DND-41 (cell line): ENCODE data around the gene PLXDC1.

Source experiments
- ATAC-seq: fragments of 200-7000 bp; cut with Tn5 transposase; 3 replicates; pipeline ENCODE4 v1.9.1; 2021; ENCODE audit warnings: low read depth; ENCODE audit not compliant: insufficient read depth
- DNase-seq: peaks from one replicate; pipeline ENCODE4 v3.0.0-alpha.2; 2020
- H2AFZ ChIP-seq: 2 replicates; pipeline ENCODE4 v1.6.0; 2012; ENCODE audit warnings: low read depth, low read length
- H3K27ac ChIP-seq: 2 replicates; pipeline ENCODE4 v1.5.1; 2012; ENCODE audit warnings: low read length, inconsistent platforms
- H3K27me3 ChIP-seq: fragments of 200-600 bp; sonication (generic); 2 replicates; pipeline ENCODE4 v1.6.0; 2012; ENCODE audit warnings: low read length, mild to moderate bottlenecking, inconsistent platforms; ENCODE audit not compliant: insufficient read depth, poor library complexity
- H3K36me3 ChIP-seq: 2 replicates; pipeline ENCODE4 v1.5.1; 2012; ENCODE audit warnings: low read length, inconsistent platforms; ENCODE audit not compliant: insufficient read depth
- H3K4me1 ChIP-seq: 2 replicates; pipeline ENCODE4 v1.5.1; 2012; ENCODE audit warnings: mild to moderate bottlenecking, low read length; ENCODE audit not compliant: insufficient read depth
- H3K4me2 ChIP-seq: 2 replicates; pipeline ENCODE4 v1.6.0; 2012; ENCODE audit warnings: mild to moderate bottlenecking, moderate library complexity, low read length, inconsistent platforms; ENCODE audit not compliant: insufficient read depth
- H3K4me3 ChIP-seq, 2 experiments: fragments of 200-600 bp in 1 of 2; shearing (Covaris generic) in 1 of 2; 2 replicates each; pipeline ENCODE4 v1.5.1; 2012 to 2016; ENCODE audit warnings: inconsistent platforms in 2 of 2, low read length in 2 of 2, mild to moderate bottlenecking in 2 of 2, low read depth in 1 of 2, moderate library complexity in 1 of 2
- H3K79me2 ChIP-seq: 2 replicates; pipeline ENCODE4 v1.6.0; 2012; ENCODE audit warnings: low read length, inconsistent platforms; ENCODE audit not compliant: insufficient read depth
- H3K9ac ChIP-seq: 2 replicates; pipeline ENCODE4 v1.6.0; 2012; ENCODE audit warnings: low read depth, mild to moderate bottlenecking, inconsistent platforms, low read length, moderate library complexity
- H3K9me3 ChIP-seq: 2 replicates; pipeline ENCODE4 v1.5.1; 2012; ENCODE audit warnings: low read length, moderate library complexity, mild to moderate bottlenecking, inconsistent platforms; ENCODE audit not compliant: insufficient read depth, severe bottlenecking
- H4K20me1 ChIP-seq: 2 replicates; pipeline ENCODE4 v1.6.0; 2012; ENCODE audit warnings: low read length; ENCODE audit not compliant: insufficient read depth
- CTCF ChIP-seq: IDR thresholded peaks from 2 replicates; pipeline ENCODE4 v1.5.1; 2012; ENCODE audit warnings: borderline replicate concordance, low read length, moderate library complexity, mild to moderate bottlenecking; ENCODE audit not compliant: poor library complexity, severe bottlenecking; ENCODE audit errors: extremely low read depth
- EZH2 ChIP-seq: IDR thresholded peaks from 3 replicates; pipeline ENCODE4 v1.6.1; 2012; ENCODE audit warnings: borderline replicate concordance, low read depth, mild to moderate bottlenecking, moderate library complexity, low read length, inconsistent platforms; ENCODE audit not compliant: severe bottlenecking

The PLXDC1 gene

GRCh38 chr17:39018267-39019134 lies 132.9 kb downstream of the PLXDC1 start:
- 0 out of 2 replicates have a peak overlapping the region, but pooled peaks have one; percentile 3 for H3K27ac ChIP-seq
- H3K36me3 ChIP-seq, result no peaks in the 10 kb centered on the region
- H3K9me3 ChIP-seq, result no peaks in the 10 kb centered on the region
- H3K4me1 ChIP-seq, result peaks cover 20% of the 10 kb centered on the region
- no peak overlapping the region for H3K4me3 ChIP-seq
- DNase-seq (no peak), ATAC-seq (no peak)
- no peak for TF ChIP-seq EZH2
- TF ChIP-seq CTCF, result no peak
- H3K27me3 ChIP-seq, result no peaks in the 10 kb centered on the region
- H2AFZ ChIP-seq, result peak overlapping the region; percentile 47; the same call in 1 of the 2 replicates
- no peak overlapping the region for H3K4me2 ChIP-seq
- H4K20me1 ChIP-seq, result no peaks in the 10 kb centered on the region
- H3K79me2 ChIP-seq, result no peaks in the 10 kb centered on the region
- no peak overlapping the region for H3K9ac ChIP-seq

GRCh38 chr17:39016193-39017153 lies 135.0 kb downstream of the PLXDC1 start:
- H3K36me3 ChIP-seq, result no peaks in the 10 kb centered on the region
- no peak overlapping the region for H3K4me2 ChIP-seq
- no peaks in the 10 kb centered on the region for H3K9me3 ChIP-seq
- H4K20me1 ChIP-seq, result no peaks in the 10 kb centered on the region
- TF ChIP-seq EZH2 (no peak), CTCF (no peak)
- peak; percentile 92 for ATAC-seq
- H3K27me3 ChIP-seq, result no peaks in the 10 kb centered on the region
- DNase-seq, result peak; percentile 36
- no peaks in the 10 kb centered on the region for H3K79me2 ChIP-seq
- H3K4me1 ChIP-seq, result peaks cover 20% of the 10 kb centered on the region
- peak overlapping the region; percentile 73 for H3K27ac ChIP-seq
- no peak overlapping the region for H3K4me3 ChIP-seq
- H3K9ac ChIP-seq, result no peak overlapping the region; the same call in 1 of the 2 replicates
- peak overlapping the region; percentile 29; the same call in 1 of the 2 replicates for H2AFZ ChIP-seq

GRCh38 chr17:39015546-39015935 lies 135.9 kb downstream of the PLXDC1 start:
- H3K4me2 ChIP-seq, result no peak overlapping the region
- ATAC-seq, result no peak
- H3K9me3 ChIP-seq, result no peaks in the 10 kb centered on the region
- no peaks in the 10 kb centered on the region for H4K20me1 ChIP-seq
- H3K27ac ChIP-seq, result no peak overlapping the region
- H2AFZ ChIP-seq, result no peak overlapping the region
- H3K4me3 ChIP-seq, result no peak overlapping the region
- H3K4me1 ChIP-seq, result peaks cover 20% of the 10 kb centered on the region
- H3K9ac ChIP-seq, result no peak overlapping the region
- no peaks in the 10 kb centered on the region for H3K79me2 ChIP-seq
- H3K27me3 ChIP-seq, result no peaks in the 10 kb centered on the region
- TF ChIP-seq CTCF (no peak), EZH2 (no peak)
- H3K36me3 ChIP-seq, result no peaks in the 10 kb centered on the region
- DNase-seq, result no peak
